ENCODE data around the gene PRKAG1. TPM values are rescaled to one million over a fixed set of nuclear protein-coding genes. Genes with fewer than 3 reads are reported as not detected.

Gene PRKAG1
- total RNA-seq, 1 experiment from 2014 or later = 67.1 TPM

DNA sequence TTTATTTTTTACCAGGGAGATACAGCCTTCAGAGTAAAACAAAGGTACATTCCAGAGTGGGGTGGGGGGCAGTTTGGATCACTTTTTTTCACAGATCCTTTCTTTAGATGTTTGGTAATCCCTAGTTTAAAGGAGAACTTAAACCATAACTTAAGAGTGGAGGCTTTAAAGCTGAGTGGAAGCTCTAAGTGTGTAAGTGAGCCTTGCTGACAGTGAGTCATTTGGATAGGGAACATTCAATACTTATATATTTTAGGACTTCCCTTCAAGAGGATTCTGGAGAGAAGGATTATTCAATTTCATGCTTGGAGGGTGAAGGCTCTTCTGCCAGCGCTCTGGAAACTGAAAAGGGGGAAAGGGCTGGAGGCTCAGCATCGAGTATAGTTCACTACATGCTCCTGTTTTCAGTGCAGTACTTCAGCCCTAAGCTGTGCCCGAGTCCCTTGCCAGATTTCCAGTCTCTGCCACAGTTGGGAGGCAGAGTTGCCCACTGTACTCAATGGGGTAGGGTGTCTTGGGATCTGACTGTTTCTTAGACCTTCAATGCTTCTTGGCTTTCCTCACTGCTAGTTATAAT, 8.4 kb downstream of the PRKAG1 start:
- no peak for DNase-seq (ENCODE audit: low read depth)

GRCh38 chr12:49008943-49009342, 9.6 kb downstream of the PRKAG1 start:
- no peak for DNase-seq (ENCODE audit: low read depth)

DNA sequence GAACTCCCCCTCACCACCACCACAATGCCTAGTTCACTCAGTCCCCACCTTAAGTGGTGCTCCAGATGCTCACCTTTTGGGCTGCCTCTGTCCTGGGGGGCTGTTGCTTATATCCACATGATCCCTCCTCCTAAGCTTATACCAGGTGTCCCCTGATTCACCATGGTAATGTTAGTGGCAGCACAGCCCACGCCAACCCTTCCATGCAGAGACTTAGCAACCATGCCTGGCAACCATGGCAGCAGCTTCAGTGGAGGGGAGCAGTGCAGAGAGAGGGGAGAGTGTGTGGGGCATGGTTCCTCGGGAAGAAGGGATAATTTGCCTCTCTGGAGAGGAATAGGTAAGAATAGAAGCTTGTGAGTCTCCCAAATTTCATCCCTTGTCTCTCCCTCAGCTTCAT, 18.2 kb downstream of the PRKAG1 start:
- DNase-seq (ENCODE audit: low read depth) = no peak

GRCh38 chr12:48999371-49000131, 19.0 kb downstream of the PRKAG1 start, which contains the start of gene DDN:
Gene DDN (minus strand): TSS chr12:48999375. CDS start chr12:48999287, 88 bp downstream.
- DNase-seq (ENCODE audit: low read depth) = peak; percentile 76

GRCh38 chr12:48998497-48999353, 19.9 kb downstream of the PRKAG1 start:
- peak; percentile 63 for DNase-seq (ENCODE audit: low read depth)

DNA sequence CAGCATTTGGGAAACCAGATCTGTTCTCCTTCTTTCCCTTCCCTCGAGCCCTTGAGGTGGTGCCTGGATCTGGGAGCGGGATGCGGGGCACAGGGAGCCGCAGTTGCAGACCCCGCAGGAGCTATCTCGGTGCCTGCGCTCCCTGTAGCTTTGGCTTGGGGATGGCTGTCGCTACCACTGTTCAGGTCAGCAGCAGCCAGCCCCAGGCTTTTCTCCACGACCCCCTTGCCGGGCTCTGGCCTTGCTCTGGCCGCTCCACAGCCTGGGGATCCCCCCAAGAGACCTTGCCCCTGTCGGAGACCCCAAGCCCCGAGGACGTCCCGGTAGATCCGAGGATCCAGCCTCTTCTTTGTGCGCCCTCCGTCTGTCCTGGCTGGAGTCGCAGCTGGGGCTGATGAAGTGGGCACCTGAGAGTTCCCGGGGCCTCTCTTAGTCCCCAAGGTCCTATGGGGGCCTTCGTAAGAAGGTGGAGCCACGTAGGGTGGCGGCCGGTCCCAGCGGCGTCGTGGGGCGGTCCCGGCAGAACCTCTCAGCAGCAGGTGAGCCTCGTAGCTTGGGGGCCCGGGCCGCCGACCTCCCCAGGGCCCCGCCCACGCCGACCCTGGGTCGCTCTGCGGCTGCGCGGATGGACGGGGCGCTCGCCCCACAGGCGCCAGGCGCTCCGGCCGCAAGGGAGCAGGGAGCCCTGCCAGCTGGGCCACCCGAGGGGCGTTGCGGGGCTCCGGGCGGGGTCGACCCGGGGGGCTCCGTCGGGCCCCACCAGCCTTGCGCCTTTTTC, 20.7 kb downstream of the PRKAG1 start:
- peak; percentile 58 for DNase-seq (ENCODE audit: low read depth)

- peak; percentile 83 for DNase-seq (ENCODE audit: low read depth)
Observed at GRCh38 chr12:48996794-48997718, 21.5 kb downstream of the PRKAG1 start.

DNA sequence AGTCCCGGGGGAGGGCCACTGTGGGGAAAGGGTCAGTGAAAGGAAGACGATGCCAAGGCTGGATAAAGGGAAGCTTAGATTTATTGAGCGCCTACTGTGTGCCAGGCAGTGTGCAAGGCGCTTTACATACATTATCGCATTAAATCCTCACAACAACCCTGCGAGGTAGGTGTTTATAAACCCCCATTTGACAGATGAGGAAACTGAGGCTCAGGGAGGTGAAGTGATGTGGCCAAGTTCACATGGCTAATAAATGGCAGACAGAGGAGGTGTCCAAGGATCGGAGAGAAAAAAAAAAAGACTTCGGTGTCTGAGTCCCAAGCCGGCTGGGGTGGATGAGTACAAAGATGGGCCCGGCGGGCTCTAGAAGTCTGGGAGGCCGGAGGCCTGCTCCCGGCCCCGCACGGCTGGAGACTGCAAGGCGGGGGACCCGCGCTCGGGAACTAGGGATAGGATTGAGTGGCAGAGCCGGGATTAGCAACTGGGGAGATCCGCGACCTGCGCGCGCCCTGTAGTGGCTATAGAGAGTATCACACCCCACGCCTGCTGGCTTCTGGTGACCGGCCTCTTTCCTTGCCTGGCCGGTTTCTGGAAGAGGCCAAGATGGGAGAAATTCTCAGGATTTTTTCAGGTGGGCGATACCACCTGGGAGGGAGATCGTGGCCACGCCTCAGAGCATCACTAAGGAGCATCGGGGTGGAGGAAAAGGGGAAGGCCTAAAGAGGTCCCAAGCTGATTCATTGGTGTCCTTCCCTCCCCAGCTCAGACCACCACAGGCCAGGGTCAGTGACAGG, 23.3 kb downstream of the PRKAG1 start:
- peak; percentile 87 for DNase-seq (ENCODE audit: low read depth)

DNA sequence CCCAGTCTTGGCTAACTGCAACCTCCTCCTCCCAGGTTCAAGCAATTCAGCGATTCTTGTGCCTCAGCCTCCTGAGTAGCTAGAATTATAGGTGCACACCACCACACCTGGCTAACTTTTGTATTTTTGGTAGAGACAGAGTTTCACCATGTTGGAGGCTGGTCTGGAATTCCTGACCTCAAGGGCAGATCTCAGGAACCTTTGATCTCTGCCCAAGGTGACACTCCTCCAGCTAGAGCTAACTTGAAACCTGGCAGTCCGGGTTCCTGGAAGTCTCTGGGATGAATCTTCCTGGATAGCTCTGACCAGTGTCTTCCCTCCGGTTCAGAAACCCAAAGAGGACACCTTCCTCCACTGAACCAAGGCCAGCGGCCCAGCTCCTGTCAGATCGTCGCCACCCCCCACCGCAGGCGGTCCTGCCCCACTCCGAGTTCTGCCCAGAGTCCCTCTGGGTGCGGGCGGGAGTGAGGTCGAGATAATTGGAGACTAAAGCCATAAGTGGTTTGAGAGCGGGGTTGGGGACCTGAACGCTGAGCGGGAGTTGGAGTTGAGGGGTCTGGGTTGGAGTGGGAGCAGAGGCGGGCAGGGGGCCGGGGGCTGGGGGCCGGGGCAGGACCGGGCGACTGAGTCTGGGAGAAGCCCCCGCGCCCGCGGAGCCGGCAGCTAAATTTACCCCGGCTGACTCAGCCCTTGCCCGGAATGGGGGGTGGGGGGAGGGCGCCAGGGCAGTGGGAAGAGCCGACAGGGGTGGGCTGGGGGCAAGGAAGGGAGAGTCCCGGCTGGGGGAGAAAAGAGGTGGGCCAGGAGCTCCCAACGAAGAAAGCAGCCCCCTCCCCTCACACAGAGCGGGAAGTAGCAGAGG, 24.1 kb downstream of the PRKAG1 start:
- DNase-seq (ENCODE audit: low read depth) = no peak

DNA sequence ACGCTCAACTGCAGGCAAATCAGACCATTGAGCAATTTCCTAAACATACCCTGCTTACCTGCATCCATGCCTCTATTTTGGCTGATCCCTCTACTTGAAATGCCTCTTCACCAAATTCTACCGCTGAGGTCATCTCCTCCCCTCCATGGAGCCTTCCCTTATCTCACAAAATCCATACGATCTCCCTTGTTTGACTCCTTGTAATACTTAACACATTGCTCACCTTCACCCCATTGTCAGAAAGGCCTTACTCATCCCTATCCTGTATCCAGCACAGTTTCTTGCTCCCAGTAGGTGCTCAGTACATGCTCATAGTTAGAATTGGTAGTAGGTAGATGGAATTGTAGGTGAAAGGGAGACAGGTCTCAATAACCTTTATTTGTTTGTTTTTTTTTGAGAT, 24.8 kb downstream of the PRKAG1 start:
- DNase-seq (ENCODE audit: low read depth) = no peak

- DNase-seq (ENCODE audit: low read depth) = no peak
Observed at GRCh38 chr12:48991247-48992050, 27.1 kb downstream of the PRKAG1 start.

DNA sequence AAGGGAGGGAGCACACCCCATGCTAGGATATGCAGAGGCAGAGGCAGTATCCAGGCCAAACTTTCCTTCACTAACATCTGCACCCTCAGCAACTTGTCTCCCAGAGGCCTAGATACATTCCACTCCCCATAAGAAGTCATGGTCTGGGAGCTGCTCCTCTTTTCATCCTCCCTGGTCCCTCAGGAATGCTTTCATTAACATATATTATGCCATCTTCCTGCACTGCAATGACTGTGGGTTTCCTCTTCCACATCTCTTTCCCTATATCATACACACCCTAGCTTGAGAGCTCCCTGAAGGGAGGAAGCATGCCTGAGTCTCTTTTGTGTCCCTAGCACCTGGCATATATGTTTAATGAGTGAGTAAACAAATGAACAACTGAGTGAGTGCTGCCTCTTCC, 28.0 kb downstream of the PRKAG1 start:
- no peak for DNase-seq (ENCODE audit: low read depth)

- DNase-seq (ENCODE audit: low read depth) = no peak
Observed at GRCh38 chr12:48988030-48988649, 30.4 kb downstream of the PRKAG1 start.

DNA sequence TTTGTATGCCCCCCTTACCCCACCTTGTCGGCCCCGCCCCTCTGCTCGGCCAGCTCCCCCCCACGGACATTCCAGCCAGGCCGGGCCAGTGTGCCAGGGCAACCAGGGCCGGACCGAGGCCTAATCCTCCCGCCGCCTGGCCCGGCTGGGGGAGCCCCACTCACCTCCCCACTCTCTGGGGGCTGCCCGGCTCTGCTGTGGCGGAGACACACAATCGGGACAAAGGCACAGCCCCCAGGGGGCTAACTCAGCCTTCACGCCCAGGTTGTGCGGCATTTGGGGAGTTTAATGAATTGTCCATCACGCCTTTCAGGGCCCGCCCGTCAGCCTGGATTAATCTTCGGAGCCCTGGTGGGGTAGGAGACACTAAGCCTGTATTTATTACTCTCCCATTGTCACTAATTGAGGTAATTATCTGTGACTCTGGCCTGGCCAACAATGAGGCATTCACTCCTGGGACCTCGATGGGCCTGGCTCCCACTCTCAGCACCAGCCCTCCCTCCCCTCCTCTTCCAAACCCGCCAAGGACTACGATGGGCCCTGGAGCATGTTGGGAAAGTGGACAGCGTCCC, 31.8 kb downstream of the PRKAG1 start:
- DNase-seq (ENCODE audit: low read depth) = no peak

DNA sequence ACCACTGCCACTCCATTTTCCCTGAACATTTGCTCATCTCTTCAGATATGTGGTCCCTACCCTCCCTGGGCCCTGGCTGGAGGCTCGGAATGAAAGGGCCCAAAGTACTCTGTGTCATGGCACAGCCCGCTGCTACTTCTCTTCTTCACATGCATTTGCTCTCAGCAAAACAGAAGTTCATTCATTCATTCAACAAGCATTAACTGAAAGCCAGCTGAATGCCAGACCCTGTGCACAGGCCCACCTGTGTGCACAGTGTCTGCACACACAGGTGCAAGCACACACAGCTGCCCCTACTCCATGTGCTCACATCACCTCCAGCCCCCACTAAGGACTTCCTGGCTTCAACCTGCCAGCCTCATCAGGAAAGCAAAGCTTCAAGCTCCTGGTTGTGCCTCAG, 32.7 kb downstream of the PRKAG1 start:
- DNase-seq (ENCODE audit: low read depth) = no peak

DNA sequence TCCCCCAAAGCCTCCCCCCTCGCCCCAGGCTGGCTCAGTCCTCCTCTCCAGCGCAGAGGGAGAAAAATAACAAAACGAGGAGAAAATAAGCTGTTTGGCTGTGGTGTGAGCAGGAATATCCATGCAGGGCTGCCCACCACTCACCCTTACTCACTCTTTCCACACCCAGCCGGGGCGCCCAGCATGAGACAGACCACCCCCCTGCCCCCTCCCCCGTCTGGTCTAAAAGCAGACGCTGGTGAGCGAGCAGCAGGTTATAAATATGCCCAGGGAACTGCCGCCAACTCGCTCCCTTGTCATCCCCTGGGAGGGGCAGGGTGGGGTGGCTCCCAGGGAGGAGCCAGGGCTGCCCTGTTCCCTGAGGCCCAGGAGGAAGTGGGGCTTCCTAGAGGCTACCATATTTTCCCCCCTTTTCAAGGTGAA, 33.1 kb downstream of the PRKAG1 start:
- DNase-seq (ENCODE audit: low read depth) = no peak

Measured in Daoy (cell line).